PC-3 (cell line): ENCODE data around the gene FBXO31.

ENCODE experiments used
- CTCF ChIP-seq: fragments of 300-600 bp; sonication (generic); conservative IDR thresholded peaks from 2 replicates; pipeline ENCODE4 v1.5.1; 2017; ENCODE audit warnings: antibody characterized with exemption, low read depth, mild to moderate bottlenecking, low read length
- EZH2phosphoT487 ChIP-seq: fragments of 300-600 bp; sonication (generic); IDR thresholded peaks from 2 replicates; pipeline ENCODE4 v1.6.1; 2018; ENCODE audit warnings: mild to moderate bottlenecking, antibody characterized with exemption, low read length, borderline replicate concordance

DNA sequence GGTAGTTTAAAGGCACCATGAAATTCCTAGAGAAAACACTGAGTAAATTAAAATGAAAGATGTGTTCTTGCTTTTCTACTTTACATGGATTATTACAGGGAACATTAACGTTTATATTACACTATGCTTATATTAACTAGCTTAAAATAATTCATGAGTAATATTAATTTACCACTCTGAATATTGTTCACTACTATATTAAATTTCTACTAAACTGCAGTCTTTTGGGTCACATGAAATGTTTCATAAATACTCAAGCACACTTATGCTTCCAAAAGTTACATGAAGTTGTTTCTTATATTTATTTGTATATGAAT, 5.2 kb upstream of the FBXO31 start:
- TF ChIP-seq CTCF (no peak), EZH2phosphoT487 (no peak)
